T47D (cell line): ENCODE measurements around the gene MARK2.

Experiments used
- DNase-seq, 2 experiments: peaks; one replicate each; pipeline versions ENCODE4 v3.0.0 to v3.0.0-alpha.2; 2011 to 2012; ENCODE audit warnings: low read depth in 1 of 2, low spot score in 1 of 2
- JUND ChIP-seq: IDR thresholded peaks from 2 replicates; pipeline ENCODE4 v1.6.1; 2012; ENCODE audit warnings: low read depth
- in situ Hi-C: cut with HindIII; loops from 2 replicates; pipeline ENCODE4 v1.10.0; 2016; ENCODE audit warnings: low sequenced_read_pairs, low pct_unique_long_range_greater_than_20kb

MARK2 gene

DNA sequence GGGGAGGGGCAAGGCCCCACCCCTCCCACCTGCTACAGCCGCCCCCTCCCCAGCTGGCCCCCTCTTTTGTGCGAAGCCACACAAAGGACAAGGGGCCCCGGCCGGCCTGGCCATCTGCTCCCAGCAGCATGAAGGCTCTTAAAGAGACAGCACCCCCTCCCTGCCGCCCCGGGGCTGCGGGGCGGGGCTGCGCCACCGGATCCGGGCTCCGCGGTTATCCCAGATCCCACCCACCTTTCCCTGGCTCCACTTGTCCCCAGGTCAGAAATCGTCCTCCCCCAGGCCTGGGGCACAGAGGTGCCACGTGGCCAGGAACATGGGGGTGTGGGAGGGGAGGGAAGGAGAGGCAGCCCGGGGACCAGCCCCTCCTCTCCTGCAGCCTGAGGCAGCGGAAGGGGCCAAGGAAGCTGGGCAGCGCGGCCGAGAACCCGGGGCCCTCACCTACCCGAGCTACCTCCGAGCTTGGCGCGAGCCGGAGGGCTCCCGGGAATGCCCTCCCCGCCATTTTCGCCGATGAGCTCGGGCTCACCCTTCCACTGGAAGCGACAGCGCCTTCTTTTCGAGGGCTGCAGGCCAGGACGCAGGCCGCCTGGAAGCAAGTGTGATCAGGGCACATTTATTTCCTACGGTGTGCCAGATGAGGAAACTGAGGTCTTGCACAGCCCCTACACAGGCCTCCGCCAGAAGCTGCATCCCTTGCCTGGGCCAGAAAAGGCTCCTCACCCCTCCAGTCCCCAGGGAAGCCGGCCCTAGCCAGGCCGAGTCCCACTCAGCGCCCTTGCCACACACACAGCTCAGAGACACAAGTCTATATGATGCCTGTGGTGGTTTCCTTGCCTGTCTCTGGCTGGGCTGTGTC is 80.6 kb downstream of the MARK2 start:
- no peak for TF ChIP-seq JUND
- DNase-seq, result no peak
- in situ Hi-C loops, result no loop called here

DNA sequence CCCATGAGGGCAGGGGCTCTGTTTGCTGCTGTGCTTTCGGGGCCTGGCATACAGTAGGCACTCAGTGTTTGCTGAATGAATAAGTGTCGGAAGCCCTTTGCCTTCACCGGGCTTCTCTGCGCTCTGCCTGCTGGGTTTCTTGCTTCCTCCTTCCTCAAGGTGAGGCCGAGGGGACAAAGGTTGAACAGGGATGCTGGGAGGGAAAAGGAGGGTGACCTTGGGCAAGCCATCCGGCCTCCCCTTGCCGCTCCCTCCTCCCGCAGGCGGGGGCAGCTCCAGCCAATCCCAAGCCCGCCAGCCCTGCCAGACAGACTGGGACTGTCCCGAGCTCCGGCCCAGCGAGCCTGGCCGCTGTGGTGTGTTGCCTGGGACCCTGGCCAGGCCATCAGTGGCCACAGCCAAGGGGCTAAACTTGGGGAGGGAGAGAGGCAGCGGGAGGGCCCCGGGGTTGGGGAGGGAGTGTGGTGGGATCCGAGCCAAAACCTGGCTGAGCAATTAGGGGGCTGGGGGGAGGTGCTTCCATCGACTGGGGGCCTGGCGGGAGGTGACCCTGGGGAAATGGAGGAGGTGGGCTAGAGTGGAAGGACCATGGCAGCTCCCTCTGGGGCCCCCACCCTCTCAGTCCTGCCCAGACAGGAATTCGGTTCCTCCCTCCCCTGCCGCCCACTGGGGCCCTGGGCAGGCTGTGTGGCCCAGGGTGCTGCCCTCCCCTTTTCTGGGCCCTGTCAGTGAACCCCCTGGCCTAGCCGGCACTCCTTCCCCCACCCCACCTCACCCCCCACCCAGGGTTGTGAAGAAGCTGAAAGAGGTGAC is 81.4 kb downstream of the MARK2 start:
- in situ Hi-C loops, result no loop called here
- no peak for DNase-seq
- TF ChIP-seq JUND, result no peak

DNA sequence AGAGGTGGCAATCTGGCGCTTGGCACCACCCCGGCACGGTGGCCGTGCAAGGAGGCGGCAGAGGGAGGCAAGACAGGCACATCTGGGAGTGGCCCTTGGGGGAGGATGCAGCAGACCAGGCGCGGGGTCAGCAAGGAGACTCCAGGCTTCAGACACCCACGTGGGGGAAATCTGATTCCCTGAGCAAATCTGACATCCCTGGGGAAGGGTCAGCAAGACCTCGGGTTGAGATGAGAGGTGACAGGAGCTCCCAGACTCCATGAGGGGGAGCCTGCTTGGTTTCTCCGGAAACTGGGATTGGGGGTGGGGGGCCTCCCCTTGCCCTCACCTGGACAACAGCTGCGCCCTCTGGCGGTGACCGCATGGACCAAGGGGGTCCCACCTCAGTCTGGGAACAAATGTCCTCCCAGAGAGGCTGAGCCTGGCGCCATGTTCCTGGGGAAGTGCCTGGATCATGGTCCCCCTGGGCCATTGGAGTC is 82.1 kb downstream of the MARK2 start:
- DNase-seq, result no peak
- in situ Hi-C loops, result no loop called here
- TF ChIP-seq JUND, result no peak

DNA sequence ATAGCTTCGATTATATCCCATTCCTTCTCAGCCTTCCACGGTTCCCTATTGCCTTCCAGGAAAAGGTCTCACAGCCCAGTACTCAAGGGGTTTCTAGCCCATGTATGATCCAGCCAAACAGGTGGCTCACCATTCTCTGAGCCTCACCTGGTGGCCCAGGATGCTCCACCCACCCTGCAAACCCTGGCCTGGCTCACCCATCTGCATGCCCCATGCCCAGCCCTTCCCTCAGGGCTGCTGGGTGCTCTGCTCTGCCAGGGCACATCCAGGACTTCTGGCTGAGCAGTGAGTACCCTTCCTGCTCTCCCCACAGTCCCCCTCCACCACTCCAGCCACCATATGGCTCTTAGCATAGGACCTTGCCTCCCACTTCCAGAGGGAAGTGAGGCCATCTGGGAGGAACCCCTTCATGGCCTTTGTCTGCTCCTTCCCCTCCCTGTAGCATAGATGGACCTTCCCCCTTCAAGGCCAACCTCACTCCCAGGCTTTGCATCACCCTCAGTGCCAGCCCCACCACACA is 83.8 kb downstream of the MARK2 start:
- TF ChIP-seq JUND, result no peak
- no peak for DNase-seq
- in situ Hi-C loops, result no loop called here

DNA sequence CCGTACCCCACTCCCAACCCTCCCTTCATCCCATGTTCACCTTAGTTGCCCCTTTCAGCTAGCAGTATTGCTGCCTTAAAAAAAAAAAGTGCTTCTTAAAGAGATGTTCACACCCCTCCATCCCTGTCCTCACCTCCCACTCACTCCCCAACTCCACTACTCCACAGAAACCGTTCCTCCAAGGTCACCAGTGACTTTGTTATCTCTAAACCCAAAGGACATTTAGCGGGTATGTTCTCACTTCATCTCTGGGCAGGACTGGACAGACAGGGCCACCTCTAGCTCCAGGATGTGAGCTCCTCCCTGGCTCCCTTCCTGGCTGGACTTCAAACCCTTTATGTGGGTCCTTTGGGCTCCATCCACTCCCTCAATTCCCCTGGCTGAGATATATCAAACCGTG is 84.4 kb downstream of the MARK2 start:
- DNase-seq, result no peak
- TF ChIP-seq JUND, result no peak
- in situ Hi-C loops, result no loop called here

DNA sequence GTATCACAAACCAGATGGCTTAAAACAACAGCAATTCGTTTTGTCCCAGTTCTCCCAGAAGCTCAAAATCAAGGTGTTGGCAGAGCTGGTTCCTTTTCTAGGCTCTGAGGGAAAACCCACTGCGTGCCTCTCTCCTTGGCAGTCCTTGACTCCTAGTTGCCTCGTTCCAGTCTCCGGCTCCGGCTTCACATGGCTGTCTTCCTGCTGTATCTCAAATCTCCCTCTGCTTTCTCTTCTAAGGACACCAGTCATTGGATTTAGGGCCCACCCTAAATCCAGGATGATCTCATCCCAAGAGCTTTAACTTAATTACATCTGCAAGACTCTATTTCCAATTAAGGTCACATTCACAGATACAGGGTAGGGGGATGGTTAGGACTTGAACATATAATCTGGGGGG is 90.7 kb downstream of the MARK2 start:
- in situ Hi-C loops, result loop anchor here (5.0 kb wide), 1 partner anchor 92 kb away; the partner anchor contains the start of gene MARK2
- DNase-seq, result no peak
- no peak for TF ChIP-seq JUND

DNA sequence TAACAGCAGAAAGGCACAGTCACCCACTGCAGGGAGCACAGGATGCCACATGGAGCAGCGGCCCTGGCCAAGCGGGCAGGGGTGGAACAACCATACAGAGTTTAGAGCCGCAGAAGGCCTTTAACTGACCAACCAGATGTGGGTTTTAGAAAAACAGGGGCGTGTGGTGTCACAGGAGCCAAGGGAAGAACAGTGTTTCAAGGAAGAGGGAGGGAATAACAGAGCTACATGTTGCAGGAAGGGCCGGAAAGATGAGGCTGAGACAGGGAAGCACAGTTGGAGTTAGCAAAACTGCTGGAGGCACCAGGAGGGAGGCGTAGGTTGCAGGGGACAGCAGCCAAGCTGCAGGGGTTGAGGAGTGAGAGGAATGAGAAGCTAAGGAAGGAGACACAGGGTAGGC is 92.1 kb downstream of the MARK2 start:
- in situ Hi-C loops, result loop anchor here (5.0 kb wide), 1 partner anchor 94 kb away; the partner anchor contains the start of gene MARK2
- DNase-seq, result no peak
- TF ChIP-seq JUND, result no peak

DNA sequence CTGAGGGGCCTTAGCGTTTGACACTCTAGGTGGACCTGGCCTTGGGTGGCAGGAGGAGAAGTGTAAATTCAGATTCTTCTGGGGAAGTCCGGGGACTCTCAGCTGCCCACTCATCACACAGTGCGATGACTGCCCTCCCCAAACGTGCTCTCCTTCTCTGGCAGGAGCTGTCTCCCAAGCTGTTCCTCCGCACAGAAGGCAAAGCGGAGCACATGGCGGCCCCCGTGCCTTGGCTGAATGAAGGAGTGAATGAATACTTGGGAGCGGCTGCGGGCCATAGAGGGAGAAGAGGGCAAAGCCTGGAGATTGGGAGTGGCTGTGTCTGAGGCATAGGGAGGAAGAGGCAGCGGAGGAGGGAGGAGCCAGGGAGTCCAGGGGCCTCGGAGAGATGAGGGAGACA is 93.0 kb downstream of the MARK2 start:
- in situ Hi-C loops, result loop anchor here (5.0 kb wide), 1 partner anchor 95 kb away; the partner anchor contains the start of gene MARK2
- TF ChIP-seq JUND, result no peak

DNA sequence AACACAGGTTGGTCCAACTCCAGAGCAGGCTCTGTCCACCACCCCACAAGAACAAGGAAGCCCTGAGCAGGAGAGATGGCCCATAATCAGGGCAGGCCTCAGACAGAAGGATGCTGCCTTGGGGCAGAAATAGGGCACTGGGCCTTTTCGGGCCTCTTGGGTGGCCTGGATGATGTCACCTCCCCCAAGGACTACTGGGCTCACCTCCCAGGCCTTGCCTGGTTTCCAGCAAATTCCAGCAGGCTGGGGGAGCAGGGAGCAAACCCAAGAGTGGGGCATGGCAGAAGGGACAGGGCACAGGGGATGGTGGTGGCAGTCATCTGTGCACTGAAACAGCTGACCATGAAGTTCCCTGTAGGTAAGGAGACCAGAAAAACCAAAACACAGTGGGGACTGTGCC is 94.5 kb downstream of the MARK2 start:
- in situ Hi-C loops, result loop anchor here (5.0 kb wide), 1 partner anchor 96 kb away; the partner anchor contains the start of gene MARK2
- no peak for DNase-seq
- TF ChIP-seq JUND, result no peak

More for the DNA sequence above, 93.0 kb downstream of the MARK2 start:
- no peak for DNase-seq

DNA sequence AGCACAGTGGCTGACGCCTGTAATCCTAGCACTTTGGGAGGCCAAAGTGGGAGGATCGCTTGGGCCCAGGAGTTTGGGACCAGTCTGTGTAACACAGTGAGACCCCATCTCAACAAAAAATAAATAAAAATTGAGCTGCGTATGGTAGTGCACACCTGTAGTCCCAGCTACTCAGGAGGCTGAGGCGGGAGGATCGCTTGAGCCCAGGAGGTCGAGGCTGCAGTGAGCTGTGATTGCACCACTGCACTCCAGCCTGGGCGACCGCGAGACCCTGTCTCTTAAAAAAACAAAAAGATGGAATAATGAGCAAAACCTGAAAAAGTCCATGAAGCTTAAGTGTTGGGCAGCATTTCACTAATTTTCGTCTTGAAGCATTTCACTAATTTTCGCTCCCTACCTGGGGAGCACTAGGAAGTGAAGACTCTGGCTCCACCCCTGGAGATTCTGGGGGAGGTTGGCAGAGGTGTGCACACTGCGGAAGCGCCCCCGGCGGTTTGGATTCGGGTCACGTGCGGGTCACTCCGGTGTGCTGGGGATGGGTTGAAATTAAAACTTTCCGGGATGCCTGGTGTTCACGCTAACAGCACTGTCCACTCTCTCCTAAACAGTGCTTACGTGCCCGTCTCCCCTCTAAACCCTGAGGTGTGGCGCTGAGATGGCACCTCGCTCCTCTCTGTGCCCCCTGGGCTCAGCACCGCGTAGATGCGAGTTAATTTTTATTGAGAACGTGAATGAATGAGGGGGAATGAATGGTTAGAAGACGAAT is 99.0 kb downstream of the MARK2 start:
- TF ChIP-seq JUND, result no peak
- DNase-seq, result peak; percentile 66 to 87
- in situ Hi-C loops, result no loop called here

DNA sequence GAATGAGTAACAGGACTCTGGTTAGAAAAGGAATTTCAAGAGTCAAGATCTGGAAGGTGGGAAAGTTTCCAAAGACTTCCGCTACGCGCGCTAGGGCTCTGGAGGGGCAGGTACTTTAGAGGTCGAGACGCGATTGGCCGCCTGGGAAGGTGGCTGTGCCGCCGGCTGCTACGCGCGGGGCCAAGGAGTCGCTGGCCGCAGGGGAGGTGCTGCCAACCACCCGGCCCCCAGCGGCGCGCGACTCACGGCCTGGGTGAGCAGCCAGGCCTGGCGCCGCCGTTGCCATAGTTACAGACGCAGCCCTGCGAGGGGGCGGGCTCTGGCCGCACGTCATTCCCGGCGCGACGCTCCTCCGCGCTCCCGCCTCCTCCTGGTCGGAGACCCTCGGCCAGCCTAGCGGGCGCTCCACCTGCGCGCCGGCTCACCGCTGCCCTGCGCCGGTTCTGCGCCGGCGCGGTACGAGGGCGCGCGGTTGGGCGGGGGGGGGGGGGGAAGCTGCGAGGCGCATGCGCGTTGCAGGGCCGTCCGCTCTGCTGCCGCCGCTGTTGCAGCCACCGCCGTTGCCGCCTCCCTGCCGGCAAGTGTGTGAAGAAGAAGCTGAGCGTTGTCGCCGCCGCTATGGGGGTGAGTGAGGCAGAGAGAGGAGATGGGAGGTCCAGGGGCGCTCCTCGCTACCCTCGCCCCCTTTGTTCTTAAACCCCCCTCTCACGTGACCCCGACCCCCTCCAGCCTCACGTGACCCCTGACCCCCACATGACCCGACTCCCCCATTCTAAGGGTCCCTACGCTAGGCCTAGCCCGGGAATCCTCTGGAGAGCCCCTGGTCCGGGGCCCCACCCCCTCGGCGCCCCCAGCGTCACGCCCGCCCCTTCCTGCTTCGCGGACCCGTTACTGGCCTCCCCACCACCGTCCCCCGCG is 99.8 kb downstream of the MARK2 start, which contains the start of gene NAA40:
Gene NAA40, plus strand, starts transcription at position 524 of the 918 bp plus-strand sequence. Its CDS starts 95 bp downstream, at position 619.
- no peak for TF ChIP-seq JUND
- in situ Hi-C loops, result no loop called here
- peak; percentile 96 to 99 for DNase-seq
